HL-60/S4 treated with retinoic acid at 250 ng/mL for 4 days and 3 days (cell line): ENCODE results near the gene SHROOM2.

Experiments
- in situ Hi-C: fragments of 300-500 bp; cut with MboI; formaldehyde crosslinking; loops from 2 replicates; pipeline ENCODE4 v1.7.0; 2022; ENCODE audit warnings: low sequenced_read_pairs

The SHROOM2 gene

GRCh38 chrX:9862953-9863352 lies 76.7 kb downstream of the SHROOM2 start:
- in situ Hi-C loops, result no loop called here

- in situ Hi-C loops, result no loop called here
Measured at GRCh38 chrX:9864011-9864410, 77.8 kb downstream of the SHROOM2 start.

GRCh38 chrX:9865804-9866472 lies 79.7 kb downstream of the SHROOM2 start:
- in situ Hi-C loops, result no loop called here

GRCh38 chrX:9866633-9867032 lies 80.4 kb downstream of the SHROOM2 start:
- in situ Hi-C loops, result no loop called here

DNA sequence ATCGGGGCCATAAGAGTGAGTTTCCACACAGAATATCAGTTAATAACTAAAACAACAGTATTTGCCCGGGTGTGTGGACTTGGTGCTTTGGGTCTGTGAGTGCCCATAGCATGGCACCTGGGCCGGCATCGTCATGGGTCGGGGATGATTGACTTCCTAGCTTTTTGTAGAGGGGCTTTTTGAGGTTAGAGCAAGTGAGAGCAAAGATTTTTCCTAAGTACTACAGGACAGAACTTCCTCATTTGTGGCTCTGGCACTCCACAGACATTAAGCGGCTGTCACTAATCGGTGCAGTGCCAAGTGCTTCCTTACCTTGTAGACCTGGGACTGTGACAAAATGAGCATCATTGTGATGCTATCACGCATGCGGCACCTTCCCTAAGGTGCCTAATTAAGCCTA lies 81.0 kb downstream of the SHROOM2 start:
- in situ Hi-C loops, result no loop called here

GRCh38 chrX:9867753-9868152 lies 81.5 kb downstream of the SHROOM2 start:
- in situ Hi-C loops, result no loop called here

DNA sequence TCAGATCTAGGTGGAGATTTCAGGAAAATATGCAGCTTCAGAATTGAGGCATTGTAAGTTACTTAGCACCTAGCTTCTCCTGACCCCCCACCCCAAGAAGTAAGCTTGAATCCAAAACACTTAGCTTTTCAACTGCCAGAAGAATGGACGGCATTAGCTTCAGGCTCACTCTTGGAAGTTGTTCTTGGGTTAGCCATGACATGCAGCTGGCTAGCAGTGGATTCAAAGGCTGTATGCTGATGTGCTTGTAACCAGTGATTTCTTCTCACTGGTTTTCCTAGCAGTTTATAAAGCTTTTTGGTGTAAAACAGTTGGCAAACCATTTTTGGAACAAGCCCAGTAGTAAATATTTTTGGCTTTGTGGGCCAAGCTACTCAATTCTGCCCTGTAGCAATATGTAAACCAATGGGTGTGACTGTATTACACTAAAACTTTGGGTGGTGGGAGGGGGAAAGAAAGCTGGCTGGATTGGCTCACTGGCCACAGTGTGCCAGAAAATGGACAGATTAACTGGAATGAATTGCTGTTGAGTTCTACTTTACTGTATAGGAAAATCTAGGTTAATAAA lies 85.6 kb downstream of the SHROOM2 start:
- in situ Hi-C loops, result loop anchor here (10.0 kb wide), 1 partner anchor 243 kb away; no protein-coding TSS in a partner anchor

- in situ Hi-C loops, result loop anchor here (10.0 kb wide), 1 partner anchor 241 kb away; no protein-coding TSS in a partner anchor
Measured at GRCh38 chrX:9873360-9873759, 87.1 kb downstream of the SHROOM2 start.

DNA sequence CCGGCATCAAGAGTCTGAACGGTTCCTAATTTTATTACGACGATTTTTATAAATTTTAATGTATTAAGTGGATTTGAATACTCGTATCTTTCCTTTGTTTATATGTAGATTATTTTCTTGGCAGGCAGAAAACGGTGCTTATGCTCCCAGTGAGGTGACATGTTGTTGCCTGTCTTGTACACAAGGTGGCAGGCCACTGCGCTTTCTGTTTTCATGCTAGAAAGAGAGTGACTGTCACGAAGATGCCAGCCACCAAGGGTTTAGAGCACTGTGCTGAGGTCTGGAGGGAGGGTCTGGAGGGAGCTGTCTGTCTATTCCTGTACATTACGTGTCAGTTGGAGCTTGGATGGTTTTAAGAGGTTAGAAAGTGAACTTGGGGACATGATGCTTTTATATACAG lies 87.7 kb downstream of the SHROOM2 start:
- in situ Hi-C loops, result loop anchor here (10.0 kb wide), 1 partner anchor 241 kb away; no protein-coding TSS in a partner anchor

DNA sequence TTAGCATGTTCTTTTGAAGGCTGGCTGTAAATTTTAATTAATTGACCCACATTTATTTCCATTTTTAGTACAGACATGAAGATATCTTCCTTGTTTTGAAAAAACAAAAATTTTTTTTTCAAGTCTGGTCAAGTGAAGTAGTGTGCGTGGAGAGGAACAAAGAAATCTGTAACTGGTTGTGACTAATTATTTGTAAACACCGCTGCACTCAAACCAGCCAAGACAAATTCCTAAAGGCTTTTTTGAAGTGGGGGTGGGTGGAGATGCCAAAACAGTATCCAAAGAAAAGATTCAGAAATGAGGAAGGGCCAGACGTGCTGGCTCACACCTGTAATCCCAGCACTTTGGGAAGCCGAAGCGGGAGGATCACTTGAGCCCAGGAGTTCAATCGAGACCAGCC lies 88.3 kb downstream of the SHROOM2 start:
- in situ Hi-C loops, result loop anchor here (10.0 kb wide), 1 partner anchor 240 kb away; no protein-coding TSS in a partner anchor

DNA sequence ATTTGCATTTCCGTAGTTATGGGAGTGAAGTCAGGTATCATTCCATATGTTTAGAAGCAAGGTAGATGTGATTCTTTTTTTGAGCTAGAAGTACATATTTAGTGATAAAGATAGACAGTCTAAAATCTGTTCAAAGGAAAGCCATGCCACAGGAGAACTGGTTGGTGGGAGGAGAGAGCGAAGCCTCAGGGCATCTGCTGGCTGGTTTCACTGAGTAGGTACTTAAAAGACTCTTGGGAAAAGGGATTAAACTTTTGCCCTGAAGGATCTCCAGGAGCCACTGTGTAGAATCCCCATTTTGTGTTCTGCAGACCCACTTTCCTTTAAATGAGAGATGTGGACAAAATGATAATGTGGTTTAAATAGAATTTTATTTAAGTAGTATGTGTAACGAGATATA lies 89.6 kb downstream of the SHROOM2 start:
- in situ Hi-C loops, result loop anchor here (10.0 kb wide), 1 partner anchor 239 kb away; no protein-coding TSS in a partner anchor

GRCh38 chrX:9876201-9876600 lies 90.0 kb downstream of the SHROOM2 start:
- in situ Hi-C loops, result loop anchor here (10.0 kb wide), 1 partner anchor 239 kb away; no protein-coding TSS in a partner anchor

DNA sequence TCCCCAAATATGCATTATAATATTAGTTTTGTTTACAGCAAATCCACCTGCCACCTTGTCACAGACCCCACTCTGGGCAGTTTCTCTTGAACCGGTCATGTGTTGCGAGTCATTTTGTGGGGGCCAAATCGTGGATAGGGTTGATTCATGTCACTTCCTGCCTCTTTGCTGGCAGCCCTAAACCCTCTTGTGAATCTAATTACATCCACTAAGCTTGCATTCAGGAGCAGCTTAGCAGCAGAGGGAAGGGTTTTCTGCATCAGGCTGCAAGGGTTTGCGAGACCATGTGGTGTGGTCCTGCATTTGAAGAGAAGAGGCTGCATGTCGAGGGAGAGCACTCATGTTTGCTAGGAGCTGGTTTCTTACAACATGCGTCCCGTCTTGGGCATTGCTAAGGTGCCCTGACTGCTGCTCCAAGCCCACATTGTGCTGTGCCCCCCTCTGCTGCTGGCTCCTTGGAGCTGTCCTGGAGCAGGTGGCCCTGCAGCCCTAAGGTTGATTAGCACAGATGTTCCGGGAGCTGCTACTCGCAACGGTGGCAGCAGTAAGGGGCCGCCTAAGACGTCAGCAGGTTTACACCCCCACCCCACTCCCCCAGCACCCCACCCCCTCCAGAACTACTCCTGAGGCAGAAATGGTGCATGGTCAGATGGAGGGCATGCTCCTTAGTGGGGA lies 92.1 kb downstream of the SHROOM2 start:
- in situ Hi-C loops, result loop anchor here (10.0 kb wide), 1 partner anchor 237 kb away; no protein-coding TSS in a partner anchor

- in situ Hi-C loops, result no loop called here
Measured at GRCh38 chrX:9880237-9880636, 94.0 kb downstream of the SHROOM2 start.

DNA sequence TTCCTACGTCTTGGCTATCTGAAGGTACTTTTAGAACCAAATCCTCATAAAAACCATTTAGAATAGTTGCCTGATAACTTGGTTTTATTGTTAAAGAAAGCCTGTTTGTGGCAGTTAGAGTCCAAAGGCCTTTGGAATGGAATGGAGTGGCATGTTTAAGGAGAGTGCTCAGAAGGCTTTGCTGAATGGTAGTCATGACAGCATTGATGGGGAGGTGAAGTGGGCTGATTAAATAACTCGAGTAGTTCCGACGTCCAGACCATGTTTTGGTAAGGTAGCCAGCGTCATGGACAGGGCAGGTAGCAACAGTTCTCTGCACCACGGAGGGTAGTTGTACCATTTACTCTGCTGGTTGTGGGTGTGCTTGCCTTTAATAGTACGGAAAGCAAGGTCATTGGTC lies 94.6 kb downstream of the SHROOM2 start:
- in situ Hi-C loops, result no loop called here

DNA sequence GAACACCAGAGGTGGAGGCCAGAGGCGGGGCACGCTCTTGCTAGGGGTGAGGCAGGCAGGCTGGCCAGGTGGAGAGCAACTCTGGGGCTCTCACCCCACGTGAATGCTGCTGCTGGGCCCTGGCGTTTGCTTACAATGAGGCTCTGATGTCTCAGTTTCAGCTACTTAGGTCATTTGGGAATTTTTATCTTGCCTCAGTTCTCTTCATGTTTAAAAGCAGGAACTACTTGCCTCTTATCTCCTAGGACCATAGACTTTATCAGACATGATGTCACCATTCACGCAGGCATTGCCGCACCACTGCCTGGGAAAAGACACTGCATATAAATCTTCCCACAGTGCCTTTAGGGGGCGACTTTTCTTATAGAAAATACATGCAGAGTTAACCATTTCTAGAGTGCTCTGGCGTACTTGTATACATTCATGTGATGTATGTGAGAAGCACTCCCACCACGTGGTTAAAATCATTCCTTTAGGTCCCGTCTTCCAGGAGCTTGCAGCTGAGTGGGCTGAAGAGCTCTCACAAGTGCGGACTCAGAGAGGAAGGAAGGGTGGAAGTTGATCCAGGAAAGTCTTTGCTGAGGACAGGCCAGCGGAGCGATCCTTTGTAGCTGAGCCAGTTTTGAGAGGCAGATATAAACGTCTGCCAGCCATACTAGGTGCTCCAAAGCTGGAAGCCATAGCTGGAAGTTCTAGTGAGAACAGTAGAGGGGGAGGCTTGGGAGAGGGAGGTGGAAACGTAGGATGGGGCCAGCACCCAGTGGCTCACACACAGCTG lies 96.6 kb downstream of the SHROOM2 start:
- in situ Hi-C loops, result no loop called here

DNA sequence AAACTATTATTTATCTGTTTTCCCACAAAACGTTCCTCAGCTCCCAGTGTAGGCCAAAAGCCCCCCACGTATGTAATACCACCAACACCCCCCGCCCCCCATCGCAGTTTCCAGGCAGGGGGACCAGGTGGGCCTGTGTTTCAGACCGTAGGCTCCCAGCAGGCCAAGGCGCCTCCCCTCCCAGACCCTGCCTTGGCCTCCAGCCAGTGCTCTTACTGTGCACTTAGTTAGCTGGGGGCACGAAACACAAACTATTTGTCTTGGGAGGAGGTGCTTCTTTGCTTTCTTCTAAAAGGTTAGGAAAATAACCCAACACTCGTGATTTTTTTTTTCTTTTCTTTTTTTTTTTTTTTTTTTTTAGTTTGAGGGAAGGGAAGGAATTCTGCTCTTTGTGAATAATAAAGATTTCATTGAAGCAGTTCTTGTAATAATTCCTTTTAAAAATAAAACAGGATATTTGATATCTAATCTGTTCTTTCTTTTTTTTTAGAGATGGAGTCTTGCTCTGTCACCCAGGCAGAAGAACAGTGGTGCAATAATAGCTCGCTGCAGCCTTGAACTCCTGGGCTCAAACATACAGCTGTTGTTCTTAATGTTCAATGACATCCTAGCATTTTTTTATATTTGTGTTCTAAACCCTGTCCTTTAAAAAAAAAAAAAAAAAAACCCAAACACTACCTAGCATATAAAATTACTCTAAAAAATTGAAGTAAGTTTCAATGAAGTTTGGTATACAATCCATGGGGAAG lies 98.0 kb downstream of the SHROOM2 start:
- in situ Hi-C loops, result no loop called here

GRCh38 chrX:9885150-9885549 lies 98.9 kb downstream of the SHROOM2 start:
- in situ Hi-C loops, result no loop called here

- in situ Hi-C loops, result no loop called here
Measured at GRCh38 chrX:9887659-9888297, 101.5 kb downstream of the SHROOM2 start.

GRCh38 chrX:9888953-9889470 lies 102.8 kb downstream of the SHROOM2 start:
- in situ Hi-C loops, result no loop called here
